ENCODE results near the gene RBM3. TPM values are rescaled to one million over a fixed set of nuclear protein-coding genes. Genes with fewer than 3 reads are reported as not detected.

RBM3 gene
- total and polyA plus RNA-seq, 7 experiments from 2014 or later: 176 to 374 (median 254) TPM

- H3K27ac Mint-ChIP-seq: no peak overlapping the region
These were observed 10.4 kb downstream of the RBM3 start for GRCh38 chrX:48584698-48585097.

DNA sequence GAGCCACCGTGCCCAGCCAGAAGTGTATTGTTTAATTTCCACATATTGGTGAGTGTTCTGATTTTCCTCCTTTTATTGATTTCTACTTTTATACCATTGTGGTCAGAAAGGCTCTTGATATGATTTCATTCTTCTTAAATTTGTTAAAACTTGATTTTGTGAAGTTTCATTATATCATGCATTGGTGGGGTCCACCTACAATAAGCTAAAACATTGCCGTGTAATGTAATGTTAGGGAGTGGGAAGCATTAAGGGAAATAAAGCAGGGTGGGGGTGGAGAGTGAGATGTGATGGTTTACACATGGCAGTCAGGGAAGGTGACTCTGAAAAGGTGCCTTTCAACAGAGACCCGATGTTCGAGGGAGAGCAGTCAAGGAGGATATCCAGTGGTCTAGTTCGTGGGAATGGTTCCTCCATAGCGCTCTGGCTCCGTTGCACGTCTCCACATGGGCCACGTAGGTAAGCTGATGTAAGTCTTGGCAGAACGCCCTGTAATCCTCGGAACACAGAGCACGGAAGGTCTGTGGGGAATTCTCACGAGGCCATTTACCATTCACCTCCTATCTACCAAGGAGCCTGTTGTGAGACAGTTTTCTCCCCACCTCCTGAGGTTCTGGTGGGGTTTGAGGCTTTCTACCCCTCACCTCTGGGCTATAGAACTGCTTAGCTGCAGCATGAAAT is 15.3 kb downstream of the RBM3 start:
- Histone ChIP-seq H3K4me1 (ENCODE audit: control insufficient read depth in 2 of 2, insufficient read depth in 2 of 2, low read length in 2 of 2) (no peaks in the 10 kb centered on the region), H3K27me3 (ENCODE audit: control insufficient read depth in 2 of 2, insufficient read depth in 2 of 2, low read length in 2 of 2) (no peaks in the 10 kb centered on the region), H3K36me3 (ENCODE audit: control insufficient read depth in 2 of 3, insufficient read depth in 3 of 3, low read length in 3 of 3) (no peaks in the 10 kb centered on the region), H3K27ac (ENCODE audit: low read depth, low read length) (no peak overlapping the region), H3K4me3 (ENCODE audit: low read length) (no peak overlapping the region), H3K9me3 (ENCODE audit: control insufficient read depth in 2 of 3, low read length in 3 of 3) (no peaks in the 10 kb centered on the region)
- no peak overlapping the region for H3K4me3 Mint-ChIP-seq
- peaks cover 0 to 3% (median 0%) of the 10 kb centered on the region in 5 donors for H3K27me3 Mint-ChIP-seq
- peaks cover 0 to 4% (median 0%) of the 10 kb centered on the region in 7 donors for H3K4me1 Mint-ChIP-seq
- POLR2A ChIA-PET: no interaction called here
- CTCF ChIA-PET: no interaction called here
- DNase-seq (no peak), ATAC-seq (no peak)
- no peaks in the 10 kb centered on the region for H3K36me3 Mint-ChIP-seq
- intact Hi-C loops (cut with micrococcal nuclease): loop anchor here in 1 of 2 donors (10.0 kb wide), 1 partner anchor 95 kb away; the partner anchor contains the start of gene WAS
- no peaks in the 10 kb centered on the region for H3K9me3 Mint-ChIP-seq
- no peak overlapping the region for H3K27ac Mint-ChIP-seq

More at GRCh38 chrX:48584698-48585097, 10.4 kb downstream of the RBM3 start:
- Histone ChIP-seq H3K36me3 (ENCODE audit: control insufficient read depth in 2 of 3, insufficient read depth in 3 of 3, low read length in 3 of 3) (peaks cover 0 to 5% (median 0%) of the 10 kb centered on the region in 3 experiments), H3K9me3 (ENCODE audit: control insufficient read depth in 2 of 3, low read length in 3 of 3) (no peaks in the 10 kb centered on the region), H3K4me1 (ENCODE audit: control insufficient read depth in 2 of 2, insufficient read depth in 2 of 2, low read length in 2 of 2) (peaks cover 0 to 7% of the 10 kb centered on the region in 2 donors), H3K27ac (ENCODE audit: low read depth, low read length) (no peak overlapping the region), H3K27me3 (ENCODE audit: control insufficient read depth in 2 of 2, insufficient read depth in 2 of 2, low read length in 2 of 2) (no peaks in the 10 kb centered on the region), H3K4me3 (ENCODE audit: low read length) (no peak overlapping the region)
- Mint-ChIP-seq H3K9me3 (no peaks in the 10 kb centered on the region), H3K4me3 (no peak overlapping the region), H3K4me1 (peaks cover 0 to 11% (median 2%) of the 10 kb centered on the region in 7 donors), H3K36me3 (peaks cover 0 to 3% (median 0%) of the 10 kb centered on the region in 5 donors), H3K27me3 (peaks cover 0 to 3% (median 0%) of the 10 kb centered on the region in 5 donors)
- intact Hi-C loops (cut with micrococcal nuclease): no loop called here
- ChIA-PET CTCF (no interaction called here), POLR2A (no interaction called here)
- no peak for DNase-seq
- no peak for ATAC-seq

DNA sequence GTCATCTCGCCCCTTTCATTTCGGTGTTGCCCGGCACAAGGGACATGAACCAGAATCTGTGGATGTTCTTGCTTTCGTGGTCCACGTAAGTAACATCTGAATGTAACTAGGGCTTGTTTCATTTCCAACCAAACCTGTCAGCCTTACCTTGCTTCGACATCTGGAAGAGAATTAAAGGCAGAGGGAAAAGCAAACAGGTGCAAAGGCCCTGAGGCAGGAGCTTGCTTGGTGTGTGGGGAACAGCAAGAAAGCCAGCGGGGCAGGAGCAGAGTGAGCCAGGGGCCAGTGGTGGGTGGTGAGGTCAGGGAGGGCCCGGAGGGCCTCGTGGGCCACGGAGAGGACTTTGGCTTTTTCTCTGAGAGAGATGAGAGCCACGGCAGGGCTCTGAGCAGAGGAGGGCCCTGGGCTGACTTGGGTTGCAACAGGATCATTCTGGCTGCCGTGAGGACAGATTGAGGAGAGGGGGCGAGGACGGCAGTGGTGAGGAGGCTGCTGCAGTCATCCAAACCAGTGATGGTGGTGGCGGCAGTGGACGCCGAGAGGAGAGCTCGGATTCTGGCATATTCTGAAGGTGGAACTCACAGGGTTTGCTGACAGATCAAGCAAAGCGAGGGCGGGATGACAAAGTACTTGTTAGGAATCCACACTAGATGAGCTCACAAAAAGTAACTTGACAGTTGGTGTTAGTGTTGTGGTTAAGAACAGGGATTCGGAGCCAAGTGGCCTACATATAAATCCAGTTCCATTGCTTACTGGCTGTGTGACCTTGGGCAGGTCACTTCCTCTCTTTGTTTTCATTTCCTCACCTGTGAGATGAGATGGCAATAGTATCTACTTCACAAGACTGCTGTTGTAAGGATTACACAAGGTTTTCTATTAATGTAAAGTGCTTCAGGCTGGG is 16.2 kb downstream of the RBM3 start:
- H3K4me1 Mint-ChIP-seq: peaks cover 0 to 4% (median 0%) of the 10 kb centered on the region in 7 donors
- no peaks in the 10 kb centered on the region for H3K27me3 ChIP-seq (ENCODE audit: control insufficient read depth in 2 of 2, insufficient read depth in 2 of 2, low read length in 2 of 2)
- no peak overlapping the region for H3K4me3 Mint-ChIP-seq
- H3K4me1 ChIP-seq (ENCODE audit: control insufficient read depth in 2 of 2, insufficient read depth in 2 of 2, low read length in 2 of 2): no peaks in the 10 kb centered on the region
- H3K9me3 ChIP-seq (ENCODE audit: control insufficient read depth in 2 of 3, low read length in 3 of 3): no peaks in the 10 kb centered on the region
- H3K36me3 ChIP-seq (ENCODE audit: control insufficient read depth in 2 of 3, insufficient read depth in 3 of 3, low read length in 3 of 3): no peaks in the 10 kb centered on the region
- ChIA-PET CTCF (interaction anchor here (0.6 kb wide), 1 partner anchor 600 kb away, joined by 3 read pairs; no protein-coding TSS in a partner anchor), POLR2A (interaction anchor here (0.9 to 1.1 kb wide), 2 partner anchors 11 to 15 kb away, joined by 3 read pairs; no protein-coding TSS in a partner anchor)
- peaks cover 0 to 3% (median 0%) of the 10 kb centered on the region in 5 donors for H3K27me3 Mint-ChIP-seq
- DNase-seq (no peak), ATAC-seq (no peak)
- H3K9me3 Mint-ChIP-seq: no peaks in the 10 kb centered on the region
- no peak overlapping the region for H3K4me3 ChIP-seq (ENCODE audit: low read length)
- peak overlapping the region in 2 of 9 donors; percentile 24 to 72 for H3K27ac Mint-ChIP-seq
- intact Hi-C loops (cut with micrococcal nuclease): loop anchor here in 1 of 2 donors (10.0 kb wide), 1 partner anchor 94 kb away; the partner anchor contains the start of gene WAS
- H3K27ac ChIP-seq (ENCODE audit: low read depth, low read length): no peak overlapping the region
- no peaks in the 10 kb centered on the region for H3K36me3 Mint-ChIP-seq

- Mint-ChIP-seq H3K27me3 (peaks cover 0 to 3% (median 0%) of the 10 kb centered on the region in 5 donors), H3K4me1 (peaks cover 0 to 4% (median 0%) of the 10 kb centered on the region in 7 donors), H3K9me3 (no peaks in the 10 kb centered on the region), H3K36me3 (no peaks in the 10 kb centered on the region), H3K4me3 (no peak overlapping the region), H3K27ac (no peak overlapping the region)
- intact Hi-C loops (cut with micrococcal nuclease): loop anchor here in 1 of 2 donors (10.0 kb wide), 1 partner anchor 93 kb away; the partner anchor contains the start of gene WAS
- Histone ChIP-seq H3K36me3 (ENCODE audit: control insufficient read depth in 2 of 3, insufficient read depth in 3 of 3, low read length in 3 of 3) (no peaks in the 10 kb centered on the region), H3K27ac (ENCODE audit: low read depth, low read length) (no peak overlapping the region), H3K27me3 (ENCODE audit: control insufficient read depth in 2 of 2, insufficient read depth in 2 of 2, low read length in 2 of 2) (no peaks in the 10 kb centered on the region), H3K9me3 (ENCODE audit: control insufficient read depth in 2 of 3, low read length in 3 of 3) (no peaks in the 10 kb centered on the region), H3K4me3 (ENCODE audit: low read length) (no peak overlapping the region), H3K4me1 (ENCODE audit: control insufficient read depth in 2 of 2, insufficient read depth in 2 of 2, low read length in 2 of 2) (no peaks in the 10 kb centered on the region)
- POLR2A ChIA-PET: interaction anchor here (0.9 to 1.1 kb wide), 2 partner anchors 12 to 14 kb away, joined by 3 read pairs; no protein-coding TSS in a partner anchor
- CTCF ChIA-PET: no interaction called here
- ATAC-seq: no peak
- DNase-seq: no peak
These were observed 17.0 kb downstream of the RBM3 start for GRCh38 chrX:48591255-48591791.

DNA sequence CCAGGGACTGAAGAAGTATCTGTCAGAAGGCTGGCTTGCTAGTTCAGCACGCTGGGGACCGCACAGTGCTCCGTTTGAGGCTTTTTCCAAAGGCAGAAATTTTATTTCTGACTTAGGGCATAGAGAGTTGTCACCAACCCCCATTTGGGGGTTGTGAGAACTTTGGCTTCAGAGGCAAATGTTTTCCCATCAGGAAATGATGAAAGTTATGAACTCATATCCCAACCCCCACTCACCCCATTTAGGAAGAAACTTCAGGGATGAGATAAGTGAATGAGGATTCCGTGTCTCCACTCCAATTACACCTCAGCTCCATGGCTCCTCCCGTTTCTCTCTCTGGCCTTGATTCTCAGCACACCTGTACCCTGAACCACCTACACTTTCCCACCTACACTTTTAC is 18.7 kb downstream of the RBM3 start:
- Histone ChIP-seq H3K27ac (ENCODE audit: low read depth, low read length) (no peak overlapping the region), H3K9me3 (ENCODE audit: control insufficient read depth in 2 of 3, low read length in 3 of 3) (no peaks in the 10 kb centered on the region), H3K4me3 (ENCODE audit: low read length) (no peak overlapping the region), H3K4me1 (ENCODE audit: control insufficient read depth in 2 of 2, insufficient read depth in 2 of 2, low read length in 2 of 2) (peaks cover 0 to 2% of the 10 kb centered on the region in 2 donors), H3K27me3 (ENCODE audit: control insufficient read depth in 2 of 2, insufficient read depth in 2 of 2, low read length in 2 of 2) (no peaks in the 10 kb centered on the region), H3K36me3 (ENCODE audit: control insufficient read depth in 2 of 3, insufficient read depth in 3 of 3, low read length in 3 of 3) (peaks cover 0 to 4% (median 0%) of the 10 kb centered on the region in 3 experiments)
- ChIA-PET POLR2A (interaction anchor here (1.5 kb wide), 1 partner anchor 16 kb away, joined by 3 read pairs; no protein-coding TSS in a partner anchor), CTCF (no interaction called here)
- Mint-ChIP-seq H3K4me1 (peaks cover 4 to 8% (median 6%) of the 10 kb centered on the region in 7 donors), H3K9me3 (peaks cover 0 to 5% (median 0%) of the 10 kb centered on the region in 11 donors), H3K27me3 (peaks cover 0 to 3% (median 0%) of the 10 kb centered on the region in 5 donors), H3K36me3 (peaks cover 0 to 3% (median 0%) of the 10 kb centered on the region in 5 donors), H3K27ac (no peak overlapping the region), H3K4me3 (no peak overlapping the region)
- intact Hi-C loops (cut with micrococcal nuclease): loop anchor here in 1 of 2 donors (10.0 kb wide), 1 partner anchor 92 kb away; the partner anchor contains the start of gene WAS
- ATAC-seq: no peak
- no peak for DNase-seq

- Mint-ChIP-seq H3K36me3 (peaks cover 0 to 4% (median 0%) of the 10 kb centered on the region in 5 donors), H3K27ac (no peak overlapping the region), H3K27me3 (peaks cover 0 to 2% (median 0%) of the 10 kb centered on the region in 5 donors), H3K9me3 (peaks cover 0 to 7% (median 0%) of the 10 kb centered on the region in 11 donors), H3K4me3 (no peak overlapping the region), H3K4me1 (peaks cover 4 to 16% (median 13%) of the 10 kb centered on the region in 7 donors)
- no peak for ATAC-seq
- Histone ChIP-seq H3K27me3 (ENCODE audit: control insufficient read depth in 2 of 2, insufficient read depth in 2 of 2, low read length in 2 of 2) (no peaks in the 10 kb centered on the region), H3K27ac (ENCODE audit: low read depth, low read length) (no peak overlapping the region), H3K4me1 (ENCODE audit: control insufficient read depth in 2 of 2, insufficient read depth in 2 of 2, low read length in 2 of 2) (peaks cover 0 to 8% of the 10 kb centered on the region in 2 donors), H3K9me3 (ENCODE audit: control insufficient read depth in 2 of 3, low read length in 3 of 3) (no peaks in the 10 kb centered on the region), H3K4me3 (ENCODE audit: low read length) (no peak overlapping the region), H3K36me3 (ENCODE audit: control insufficient read depth in 2 of 3, insufficient read depth in 3 of 3, low read length in 3 of 3) (peaks cover 0 to 21% (median 0%) of the 10 kb centered on the region in 3 experiments)
- ChIA-PET CTCF (no interaction called here), POLR2A (interaction anchor here (0.5 to 1.8 kb wide), 5 partner anchors 9 to 362 kb away, joined by 3 to 7 read pairs (median 5); partner anchors contain the start of genes RBM3 and TBC1D25)
- intact Hi-C loops (cut with micrococcal nuclease): loop anchor here (5.0 to 10.0 kb wide), 3 partner anchors 74 to 341 kb away; partner anchors contain the start of genes EBP (in 1 of the 2) and WAS (in 1 of the 2)
- no peak for DNase-seq
These were observed 21.6 kb downstream of the RBM3 start for GRCh38 chrX:48595929-48596328.
